Gastroesophageal sphincter (tissue), 3 donors: ENCODE measurements around the gene PPP1R16B.

Source experiments
- EP300 ChIP-seq: sonication (generic); formaldehyde crosslinking; IDR thresholded peaks from one replicate; pipeline ENCODE4 v1.6.1; 2017; ENCODE audit warnings: antibody characterized with exemption, mild to moderate bottlenecking
- POLR2A ChIP-seq, 2 donors: fragments of 450-650 bp; IDR thresholded peaks; one replicate each; pipeline ENCODE4 v1.6.1; 2017; ENCODE audit warnings: antibody characterized with exemption in 2 of 2, mild to moderate bottlenecking in 2 of 2, moderate library complexity in 1 of 2
- POLR2AphosphoS5 ChIP-seq: sonication (generic); formaldehyde crosslinking; IDR thresholded peaks from one replicate; pipeline ENCODE4 v1.6.1; 2017; ENCODE audit warnings: antibody characterized with exemption
- TF ChIP-seq, protein P1 (sequence below), 4 experiments: fragments of 200-600 bp in 2 of 4; fragments of 450-650 bp in 2 of 4; sonication (generic) in 1 of 4; IDR thresholded peaks; one replicate each; pipeline ENCODE4 v1.5.1; 2017 to 2019; ENCODE audit warnings: antibody characterized with exemption in 4 of 4, mild to moderate bottlenecking in 2 of 4, moderate library complexity in 2 of 4

DNA sequence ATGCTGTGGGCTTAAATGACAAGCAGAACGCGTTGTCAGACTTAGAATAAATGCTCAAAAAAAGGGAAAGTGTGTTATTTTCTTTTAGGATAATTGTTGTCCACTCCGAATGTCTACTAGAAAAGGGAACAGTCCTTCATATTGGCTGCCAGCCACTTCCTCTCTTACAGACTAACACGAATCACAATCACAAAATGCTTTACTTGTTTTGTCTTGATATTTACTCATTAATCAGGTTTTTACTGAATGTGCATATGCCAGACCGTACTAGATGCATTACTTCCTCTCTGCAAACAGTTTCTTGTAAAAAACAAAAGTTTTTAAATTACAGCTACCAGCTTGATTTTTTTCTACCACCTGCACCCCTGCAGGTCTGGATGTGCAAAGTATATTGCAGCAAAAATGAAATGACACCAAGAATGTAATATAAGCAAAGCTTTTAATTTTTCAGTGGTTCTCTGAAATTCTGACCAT, 157.5 kb downstream of the PPP1R16B start:
- TF ChIP-seq EP300 (no peak), POLR2A (IDR thresholded peaks at IDR 0.05) (no peak), POLR2AphosphoS5 (no peak)
- TF ChIP-seq, protein P1, sequence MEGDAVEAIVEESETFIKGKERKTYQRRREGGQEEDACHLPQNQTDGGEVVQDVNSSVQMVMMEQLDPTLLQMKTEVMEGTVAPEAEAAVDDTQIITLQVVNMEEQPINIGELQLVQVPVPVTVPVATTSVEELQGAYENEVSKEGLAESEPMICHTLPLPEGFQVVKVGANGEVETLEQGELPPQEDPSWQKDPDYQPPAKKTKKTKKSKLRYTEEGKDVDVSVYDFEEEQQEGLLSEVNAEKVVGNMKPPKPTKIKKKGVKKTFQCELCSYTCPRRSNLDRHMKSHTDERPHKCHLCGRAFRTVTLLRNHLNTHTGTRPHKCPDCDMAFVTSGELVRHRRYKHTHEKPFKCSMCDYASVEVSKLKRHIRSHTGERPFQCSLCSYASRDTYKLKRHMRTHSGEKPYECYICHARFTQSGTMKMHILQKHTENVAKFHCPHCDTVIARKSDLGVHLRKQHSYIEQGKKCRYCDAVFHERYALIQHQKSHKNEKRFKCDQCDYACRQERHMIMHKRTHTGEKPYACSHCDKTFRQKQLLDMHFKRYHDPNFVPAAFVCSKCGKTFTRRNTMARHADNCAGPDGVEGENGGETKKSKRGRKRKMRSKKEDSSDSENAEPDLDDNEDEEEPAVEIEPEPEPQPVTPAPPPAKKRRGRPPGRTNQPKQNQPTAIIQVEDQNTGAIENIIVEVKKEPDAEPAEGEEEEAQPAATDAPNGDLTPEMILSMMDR (IDR thresholded peaks at IDR 0.05) = peak in 2 of 4 experiments; percentile 11 to 19
